WTC11 (cell line): ENCODE measurements around the gene ZBTB24. TPM values are rescaled to one million over a fixed set of nuclear protein-coding genes. Genes with fewer than 3 reads are reported as not detected.

Experiments
- ATAC-seq: fragments of 200-7000 bp; cut with Tn5 transposase; 2 replicates; pipeline ENCODE4 v1.10.0; 2021; ENCODE audit warnings: mild to moderate bottlenecking, moderate library complexity
- CTCF ChIA-PET: fragments of 300-600 bp; sonication (Branson Sonifier 250); formaldehyde crosslinking; loops from one replicate; lab custom pipeline; 2021; ENCODE audit warnings: antibody characterized with exemption; lab: Charles Lee
- POLR2A ChIA-PET: fragments of 350-600 bp; sonication (Branson Sonifier 250); formaldehyde crosslinking; loops from one replicate; lab custom pipeline; 2021; ENCODE audit warnings: antibody characterized with exemption; lab: Charles Lee
- DNase-seq: peaks from one replicate; pipeline ENCODE4 v3.0.0; 2021; ENCODE audit warnings: low spot score
- H3K27ac Mint-ChIP-seq: 2 replicates; pipeline ENCODE4 v1.8.0; 2021; ENCODE audit warnings: mixed read lengths
- H3K27me3 Mint-ChIP-seq: 2 replicates; pipeline ENCODE4 v1.8.0; 2021; ENCODE audit warnings: low read depth, mild to moderate bottlenecking, moderate library complexity, mixed read lengths
- H3K36me3 Mint-ChIP-seq: 2 replicates; pipeline ENCODE4 v1.8.0; 2021; ENCODE audit warnings: mixed read lengths
- H3K4me1 Mint-ChIP-seq: 2 replicates; pipeline ENCODE4 v1.8.0; 2022; ENCODE audit warnings: mixed read lengths
- H3K4me3 Mint-ChIP-seq: 2 replicates; pipeline ENCODE4 v1.8.0; 2021; ENCODE audit warnings: mild to moderate bottlenecking, moderate library complexity, mixed read lengths
- H3K9me3 Mint-ChIP-seq: 2 replicates; pipeline ENCODE4 v1.8.0; 2021; ENCODE audit warnings: mixed read lengths
- AFF4 ChIP-seq: sonication (generic); formaldehyde crosslinking; IDR thresholded peaks from 2 replicates; pipeline ENCODE4 v1.8.1; 2023; ENCODE audit warnings: mild to moderate bottlenecking, missing genetic modification reagents, borderline replicate concordance
- ARID4B ChIP-seq: sonication (generic); formaldehyde crosslinking; IDR thresholded peaks from 2 replicates; pipeline ENCODE4 v1.8.0; 2023; ENCODE audit warnings: missing genetic modification reagents, mild to moderate bottlenecking, borderline replicate concordance
- CREB1 ChIP-seq: sonication (generic); formaldehyde crosslinking; IDR thresholded peaks from 2 replicates; pipeline ENCODE4 v1.8.0; 2023; ENCODE audit warnings: mild to moderate bottlenecking, missing genetic modification reagents
- EMX1 ChIP-seq: fragments of 250-450 bp; sonication (Bioruptor Pico); IDR thresholded peaks from 2 replicates; pipeline ENCODE4 v1.8.0; 2021; ENCODE audit warnings: mild to moderate bottlenecking
- ETV6 ChIP-seq: sonication (generic); formaldehyde crosslinking; IDR thresholded peaks from 2 replicates; pipeline ENCODE4 v1.8.1; 2022; ENCODE audit warnings: mild to moderate bottlenecking, missing genetic modification reagents
- IRF2 ChIP-seq: sonication (generic); formaldehyde crosslinking; IDR thresholded peaks from 2 replicates; pipeline ENCODE4 v1.8.0; 2022; ENCODE audit warnings: low read depth, missing genetic modification reagents, borderline replicate concordance
- KAT7 ChIP-seq: sonication (generic); formaldehyde crosslinking; IDR thresholded peaks from 2 replicates; pipeline ENCODE4 v1.8.1; 2023; ENCODE audit warnings: missing genetic modification reagents, mild to moderate bottlenecking, borderline replicate concordance
- NFATC4 ChIP-seq: fragments of 250-450 bp; sonication (Bioruptor Pico); IDR thresholded peaks from 2 replicates; pipeline ENCODE4 v1.9.0; 2021; ENCODE audit warnings: mild to moderate bottlenecking
- SP1 ChIP-seq: sonication (generic); formaldehyde crosslinking; conservative IDR thresholded peaks from 2 replicates; pipeline ENCODE4 v1.8.1; 2022; ENCODE audit warnings: missing genetic modification reagents
- TEAD4 ChIP-seq: sonication (generic); formaldehyde crosslinking; IDR thresholded peaks from 2 replicates; pipeline ENCODE4 v1.8.0; 2022; ENCODE audit warnings: mild to moderate bottlenecking, missing genetic modification reagents
- ZMAT4 ChIP-seq: fragments of 250-450 bp; sonication (Bioruptor Pico); IDR thresholded peaks from 2 replicates; pipeline ENCODE4 v1.9.0; 2021; ENCODE audit warnings: mild to moderate bottlenecking
- ZNF232 ChIP-seq: sonication (generic); formaldehyde crosslinking; IDR thresholded peaks from 2 replicates; pipeline ENCODE4 v1.8.0; 2022; ENCODE audit warnings: mild to moderate bottlenecking, missing genetic modification reagents
- ZNF317 ChIP-seq: sonication (generic); formaldehyde crosslinking; IDR thresholded peaks from 2 replicates; pipeline ENCODE4 v1.8.1; 2023; ENCODE audit warnings: low read depth, mild to moderate bottlenecking, moderate library complexity, missing genetic modification reagents, borderline replicate concordance
- ZNF425 ChIP-seq: fragments of 250-450 bp; sonication (Bioruptor Pico); conservative IDR thresholded peaks from 2 replicates; pipeline ENCODE4 v1.9.0; 2021; ENCODE audit warnings: mild to moderate bottlenecking
- ZNF671 ChIP-seq: fragments of 250-450 bp; sonication (Bioruptor Pico); IDR thresholded peaks from 2 replicates; pipeline ENCODE4 v1.8.0; 2021; ENCODE audit warnings: mild to moderate bottlenecking
- total RNA-seq: library from RNA; stranded (reverse); gene quantifications from 3 replicates; pipeline ENCODE4 v1.2.3, GENCODE V29; 2021

ZBTB24 gene
- total RNA-seq, 1 experiment from 2014 or later = 14.7 TPM

- POLR2A ChIA-PET = no interaction called here
- CTCF ChIA-PET = no interaction called here
- ATAC-seq = no peak
- Mint-ChIP-seq H3K4me3 (no peak overlapping the region), H3K9me3 (no peaks in the 10 kb centered on the region), H3K36me3 (peaks cover 87% of the 10 kb centered on the region), H3K27me3 (no peaks in the 10 kb centered on the region), H3K4me1 (peaks cover 13% of the 10 kb centered on the region), H3K27ac (no peak overlapping the region)
- no peak for DNase-seq
- TF ChIP-seq ZNF317 (no peak), SP1 (CRISPR knock-in tag) (no peak), ZNF671 (CRISPR knock-in tag) (no peak), EMX1 (no peak), TEAD4 (CRISPR knock-in tag) (no peak), IRF2 (CRISPR knock-in tag) (no peak), ZNF232 (CRISPR knock-in tag) (no peak), CREB1 (CRISPR knock-in tag) (no peak), ZMAT4 (CRISPR knock-in tag) (no peak), AFF4 (CRISPR knock-in tag) (no peak), ZNF425 (CRISPR knock-in tag) (no peak), NFATC4 (CRISPR knock-in tag) (no peak), ETV6 (CRISPR knock-in tag) (no peak), ARID4B (CRISPR knock-in tag) (no peak), KAT7 (CRISPR knock-in tag) (no peak)
Observed at GRCh38 chr6:109473120-109473519, 9.9 kb downstream of the ZBTB24 start.
